GM21723 (cell line): ENCODE data around the gene SH2D3C.

Experiments used
- ATAC-seq: cut with Tn5 transposase; IDR thresholded peaks from one replicate; pipeline ENCODE4 v1.9.1; 2021; ENCODE audit warnings: mild to moderate bottlenecking, moderate library complexity; ENCODE audit not compliant: unreplicated experiment

The SH2D3C gene

DNA sequence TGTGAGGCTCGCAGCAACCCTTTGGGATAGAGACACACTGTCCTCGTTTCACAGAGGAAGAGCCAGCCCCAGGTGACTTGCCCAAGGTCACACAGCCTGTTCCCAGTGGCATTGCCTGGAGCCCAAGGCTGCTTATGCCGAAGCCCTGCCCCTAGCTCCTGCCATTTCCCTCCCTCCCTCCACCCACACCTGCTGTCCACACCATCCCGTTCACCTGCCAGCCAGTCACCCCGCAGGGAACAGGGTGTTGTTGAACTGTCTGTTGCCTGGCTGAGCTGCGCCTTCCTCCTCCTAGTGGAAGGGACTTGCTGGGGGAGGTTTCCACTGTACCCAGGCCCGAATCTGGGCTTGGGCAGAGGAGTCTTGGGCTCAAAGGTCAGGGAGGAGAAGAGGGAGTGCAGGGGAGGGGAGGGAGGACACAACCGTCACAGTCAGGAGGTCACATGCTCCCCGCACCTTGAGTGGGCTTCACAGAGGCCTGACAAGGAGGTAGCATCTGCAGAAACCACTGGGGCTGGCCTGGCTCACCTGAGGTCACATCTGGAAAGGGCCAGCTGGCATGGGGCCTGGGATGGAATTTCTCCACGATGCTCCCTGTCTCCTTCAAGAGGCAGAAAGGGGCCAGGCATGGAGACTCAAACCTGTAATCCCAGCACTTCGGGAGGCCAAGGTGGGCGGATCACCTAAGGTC, 56.3 kb downstream of the SH2D3C start:
- no peak for ATAC-seq

DNA sequence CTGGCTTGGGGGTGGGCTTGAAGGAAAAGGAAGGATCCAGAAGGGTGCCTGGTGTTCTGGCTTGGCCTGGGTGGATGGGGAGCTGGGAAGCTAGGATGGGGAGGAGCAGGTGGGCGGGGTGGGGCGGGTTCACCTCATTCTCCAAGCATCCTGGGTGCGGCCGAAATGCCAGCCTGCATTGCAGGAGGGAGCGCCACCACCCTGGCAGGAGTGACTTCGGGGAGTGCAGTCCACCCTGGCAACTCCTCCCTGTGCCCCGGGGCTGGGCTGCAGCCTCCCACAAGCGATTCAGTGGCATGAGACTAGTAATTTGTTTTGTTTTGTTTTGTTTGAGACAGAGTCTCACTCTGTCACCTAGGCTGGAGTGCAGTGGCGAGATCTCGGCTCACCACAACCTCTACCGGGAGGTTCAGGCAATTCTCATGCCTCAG, 57.1 kb downstream of the SH2D3C start:
- ATAC-seq: no peak

- no peak for ATAC-seq
Measured at GRCh38 chr9:127720865-127721227, 57.6 kb downstream of the SH2D3C start.

DNA sequence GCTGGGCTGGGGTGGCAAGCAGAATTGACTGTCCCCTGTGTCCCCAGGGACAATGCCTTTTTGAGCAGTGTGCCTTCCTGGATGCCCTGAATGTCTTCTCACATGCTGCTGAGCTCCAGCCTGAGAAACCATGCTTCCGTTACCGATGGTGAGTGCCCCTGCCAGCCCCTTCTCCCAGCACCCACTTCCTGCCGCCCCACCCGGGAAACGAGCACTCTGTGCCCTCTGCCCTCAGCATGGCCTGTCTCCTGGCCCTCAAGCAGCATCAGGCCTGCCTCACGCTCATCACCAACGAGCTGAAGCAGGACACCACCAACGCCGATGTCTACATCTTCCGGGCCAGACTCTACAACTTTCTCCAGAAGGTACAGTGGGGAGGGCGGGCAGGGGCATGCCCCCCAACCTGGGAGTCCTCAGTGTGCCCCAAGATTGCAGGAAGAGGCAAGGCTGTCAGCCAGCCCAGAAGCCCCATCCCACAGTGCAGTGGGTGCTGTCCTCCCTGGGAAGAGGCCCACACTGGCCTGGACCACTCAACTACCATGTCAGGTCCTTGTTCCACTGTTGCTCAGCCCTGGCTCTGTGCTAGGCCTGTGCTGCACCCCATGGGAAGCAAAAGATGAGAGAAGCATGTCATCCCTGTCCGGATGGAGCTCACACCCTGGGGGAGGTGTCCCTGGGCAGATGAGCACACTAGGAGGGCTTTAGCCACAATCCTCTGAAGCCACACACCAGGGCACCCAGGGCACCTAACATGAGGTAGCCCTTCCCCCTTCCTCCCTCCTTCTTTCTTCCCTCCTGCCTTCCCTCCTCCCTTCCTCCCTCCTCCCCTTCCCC, 58.2 kb downstream of the SH2D3C start:
- ATAC-seq: no peak

DNA sequence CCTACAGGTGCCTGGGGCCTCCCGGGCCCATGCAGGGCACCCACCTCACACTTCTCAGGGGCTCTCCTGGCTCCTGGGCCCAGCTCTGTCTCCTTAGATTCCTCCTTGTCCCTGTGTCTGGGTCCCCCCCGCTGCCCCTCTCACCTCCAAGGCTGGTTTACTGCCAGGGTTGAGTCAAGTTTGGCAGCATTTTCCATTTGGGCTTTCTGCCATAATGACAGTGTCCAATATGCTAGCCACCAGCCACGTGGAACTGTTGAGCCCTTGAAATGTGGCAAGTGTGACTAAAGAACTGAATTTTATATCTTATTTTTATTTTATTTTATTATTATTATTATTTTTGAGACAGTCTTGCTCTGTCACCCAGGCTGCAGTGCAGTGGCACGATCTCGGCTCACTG, 60.7 kb downstream of the SH2D3C start:
- no peak for ATAC-seq

GRCh38 chr9:127716412-127716811, 62.1 kb downstream of the SH2D3C start:
- no peak for ATAC-seq

DNA sequence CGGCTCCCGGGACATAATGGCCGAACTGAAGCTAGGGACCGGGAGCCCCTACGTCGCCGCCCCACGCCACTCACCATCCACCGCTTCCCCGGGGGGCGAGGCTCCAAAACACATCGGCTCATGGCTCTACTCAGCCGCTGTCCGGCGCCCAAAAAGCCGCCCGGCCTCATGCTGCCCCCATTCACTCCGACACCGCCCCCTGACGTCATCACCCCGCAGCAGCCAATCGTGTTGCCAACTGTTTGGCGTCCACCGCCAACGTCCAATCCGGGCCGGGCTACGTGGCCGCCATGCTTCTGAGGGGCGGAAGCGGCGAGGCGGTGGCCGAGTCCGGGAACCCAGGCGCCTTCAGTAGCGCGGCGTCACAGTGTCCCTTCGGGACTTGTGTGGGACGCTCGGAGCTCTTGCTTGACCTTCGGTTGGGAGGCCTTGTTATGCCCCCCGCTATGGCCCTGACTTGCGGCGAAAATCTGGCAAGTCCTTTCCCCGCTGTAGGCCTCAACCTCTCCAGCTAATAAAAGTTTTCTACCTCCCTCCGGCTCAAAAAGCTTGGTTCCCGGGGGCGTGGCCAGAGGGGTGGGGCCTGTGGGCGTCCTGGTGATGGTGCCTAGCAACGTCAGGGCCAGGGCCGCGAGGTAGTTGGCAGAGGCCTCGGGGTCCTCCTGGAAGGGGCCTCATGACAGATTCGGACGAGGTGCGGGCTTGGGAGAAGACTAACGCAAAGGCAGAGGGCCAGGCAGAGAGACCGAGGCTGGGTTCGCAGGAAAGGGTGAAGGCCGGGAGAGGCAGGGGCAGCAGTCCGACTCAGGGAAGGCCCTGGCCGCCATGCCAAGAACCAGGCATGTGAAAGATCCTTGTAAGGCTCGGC, 62.8 kb downstream of the SH2D3C start, which contains the start of the genes PTRH1 and TTC16:
TSS of gene PTRH1 (minus strand) at position 194 of the 868 bp plus-strand sequence. CDS start at position 170, 24 bp downstream.
TSS of gene TTC16 (plus strand) at position 610 of the 868 bp plus-strand sequence. CDS start at position 677, 67 bp downstream.
- peak; percentile 91 for ATAC-seq

DNA sequence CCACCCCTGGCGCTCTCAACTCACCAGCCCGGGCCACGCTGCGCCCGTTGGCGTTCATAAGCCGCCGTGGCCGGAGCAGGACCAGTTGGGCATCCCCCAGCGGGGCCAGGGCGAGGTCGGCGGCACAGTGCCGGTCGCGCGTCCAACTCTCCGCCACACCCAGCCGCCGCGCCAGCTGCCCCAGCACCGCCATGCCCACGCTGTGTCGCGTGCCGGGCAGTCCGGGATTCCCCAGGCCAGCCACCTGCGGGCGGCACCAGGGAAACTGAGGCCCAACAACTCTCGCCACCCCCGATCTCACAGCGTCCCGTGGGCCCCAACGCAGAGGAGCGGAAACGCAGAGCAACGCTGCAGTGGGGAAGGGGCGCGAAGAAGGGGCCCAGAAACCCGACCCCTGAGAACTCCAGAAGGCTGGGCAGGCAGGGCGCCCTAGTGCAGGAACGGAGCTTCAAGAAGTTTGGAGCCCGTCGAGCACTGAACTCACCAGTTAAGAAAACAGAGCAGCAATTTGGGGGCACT, 63.5 kb downstream of the SH2D3C start:
- ATAC-seq: no peak

GRCh38 chr9:127714020-127714750, 64.3 kb downstream of the SH2D3C start:
- no peak for ATAC-seq

GRCh38 chr9:127712867-127713266, 65.6 kb downstream of the SH2D3C start:
- ATAC-seq: no peak

DNA sequence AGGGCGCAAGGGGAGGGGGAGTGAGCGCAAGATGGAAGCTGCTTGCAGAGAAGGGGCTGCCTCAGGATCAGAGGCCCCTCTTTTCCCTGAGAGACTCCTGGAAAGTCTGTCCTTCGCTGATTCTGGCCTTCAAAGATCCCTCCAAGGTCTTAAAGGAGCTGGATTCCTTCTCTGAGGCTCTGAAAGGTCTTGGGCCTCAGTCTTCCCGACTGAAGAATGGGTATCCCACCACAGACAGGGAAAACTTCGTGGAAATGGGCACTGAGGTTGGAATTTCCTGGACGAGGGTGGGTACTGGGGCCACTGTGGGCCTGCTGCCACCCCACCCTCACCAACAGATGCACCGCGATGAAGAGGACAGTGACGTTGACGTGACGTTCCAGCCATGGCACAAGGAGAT, 66.1 kb downstream of the SH2D3C start:
- no peak for ATAC-seq

DNA sequence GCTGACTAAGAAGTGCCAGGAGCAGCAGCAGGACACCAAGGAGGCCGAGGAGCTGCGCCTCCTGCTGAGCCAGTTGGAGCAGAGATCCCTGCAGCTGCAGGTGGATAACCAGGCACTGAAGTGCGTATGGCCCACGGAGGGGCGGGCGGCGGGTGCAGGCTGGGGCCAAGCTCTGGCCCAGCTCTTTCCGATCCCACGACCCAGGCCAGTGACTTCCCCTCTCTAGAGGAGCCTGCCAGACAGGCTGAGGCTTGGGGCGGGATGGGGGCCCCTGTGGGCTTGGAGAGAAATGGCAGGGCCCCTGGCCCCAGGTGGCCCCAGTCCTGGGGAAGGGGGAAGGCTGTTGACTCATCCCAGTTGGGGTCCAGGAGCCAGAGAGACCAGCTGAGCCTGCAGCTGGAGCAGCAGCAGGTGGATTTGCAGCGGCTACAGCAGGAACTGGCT, 66.6 kb downstream of the SH2D3C start:
- ATAC-seq: no peak

- no peak for ATAC-seq
Measured at GRCh38 chr9:127711226-127711701, 67.2 kb downstream of the SH2D3C start.

- no peak for ATAC-seq
Measured at GRCh38 chr9:127710204-127710783, 68.2 kb downstream of the SH2D3C start.

DNA sequence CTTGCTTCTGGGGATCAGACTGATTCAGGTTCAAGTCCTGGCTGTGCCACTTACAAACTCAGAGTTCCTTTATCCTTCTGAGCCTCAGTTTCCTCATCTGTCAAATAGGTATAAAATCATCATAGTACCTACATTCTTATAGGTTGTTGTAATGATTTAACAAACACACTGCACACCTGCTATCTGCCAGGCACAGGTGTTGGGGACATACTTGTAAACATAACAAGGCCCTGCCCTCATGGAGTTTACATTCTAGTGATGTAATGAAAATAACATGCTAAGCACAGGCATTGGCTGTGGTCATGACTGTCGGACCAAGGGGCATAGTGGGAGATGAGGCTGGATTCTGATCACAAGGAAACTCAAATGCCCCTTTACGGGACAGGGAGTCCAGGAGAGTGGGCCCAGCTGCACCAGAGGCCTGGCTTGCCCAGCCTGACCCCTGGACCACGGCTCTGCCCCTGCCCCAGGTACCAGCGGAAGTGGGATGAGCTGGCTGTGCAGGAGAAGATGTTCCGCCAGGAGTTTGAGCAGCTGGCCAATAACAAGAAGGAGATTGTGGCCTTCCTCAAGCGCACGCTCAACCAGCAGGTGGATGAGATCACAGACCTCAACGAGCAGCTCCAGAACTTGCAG, 69.4 kb downstream of the SH2D3C start:
- no peak for ATAC-seq

GRCh38 chr9:127707766-127708165, 70.7 kb downstream of the SH2D3C start:
- no peak for ATAC-seq

DNA sequence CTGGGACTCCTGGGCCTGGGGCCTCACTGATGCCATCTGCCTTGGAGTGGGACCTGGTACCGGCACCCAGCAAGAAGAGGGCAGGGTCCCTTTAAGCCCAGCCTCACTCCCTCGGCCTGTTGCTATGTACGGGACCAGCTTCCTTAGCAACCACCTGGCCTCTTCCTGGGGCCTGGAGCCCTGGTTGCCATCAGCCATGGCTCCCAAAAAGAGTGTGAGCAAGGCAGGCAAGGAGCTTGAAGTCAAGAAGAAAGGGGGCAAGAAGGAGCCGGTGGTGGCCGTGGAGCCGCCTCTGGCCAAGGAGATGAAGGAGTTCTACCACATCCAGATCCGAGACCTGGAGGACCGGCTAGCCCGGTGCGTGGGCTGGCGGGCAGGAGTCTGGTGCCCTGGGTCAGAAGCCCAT, 71.6 kb downstream of the SH2D3C start, which contains the start of gene CFAP157:
TSS of gene CFAP157 (plus strand) at position 153 of the 406 bp plus-strand sequence. CDS start at position 197, 44 bp downstream.
- no peak for ATAC-seq

- ATAC-seq: no peak
Measured at GRCh38 chr9:127705577-127706379, 72.7 kb downstream of the SH2D3C start.
